GM21515 (cell line): Measurements from ENCODE around the gene ZP3.
"Not testable (repeated sequence)": the region's sequence is repeated elsewhere in the genome, so short reads cannot be mapped to it uniquely, and the experiment has no call there.

ENCODE experiments used
- ATAC-seq: cut with Tn5 transposase; IDR thresholded peaks from one replicate; pipeline ENCODE4 v1.9.1; 2021; ENCODE audit not compliant: unreplicated experiment

Gene ZP3

DNA sequence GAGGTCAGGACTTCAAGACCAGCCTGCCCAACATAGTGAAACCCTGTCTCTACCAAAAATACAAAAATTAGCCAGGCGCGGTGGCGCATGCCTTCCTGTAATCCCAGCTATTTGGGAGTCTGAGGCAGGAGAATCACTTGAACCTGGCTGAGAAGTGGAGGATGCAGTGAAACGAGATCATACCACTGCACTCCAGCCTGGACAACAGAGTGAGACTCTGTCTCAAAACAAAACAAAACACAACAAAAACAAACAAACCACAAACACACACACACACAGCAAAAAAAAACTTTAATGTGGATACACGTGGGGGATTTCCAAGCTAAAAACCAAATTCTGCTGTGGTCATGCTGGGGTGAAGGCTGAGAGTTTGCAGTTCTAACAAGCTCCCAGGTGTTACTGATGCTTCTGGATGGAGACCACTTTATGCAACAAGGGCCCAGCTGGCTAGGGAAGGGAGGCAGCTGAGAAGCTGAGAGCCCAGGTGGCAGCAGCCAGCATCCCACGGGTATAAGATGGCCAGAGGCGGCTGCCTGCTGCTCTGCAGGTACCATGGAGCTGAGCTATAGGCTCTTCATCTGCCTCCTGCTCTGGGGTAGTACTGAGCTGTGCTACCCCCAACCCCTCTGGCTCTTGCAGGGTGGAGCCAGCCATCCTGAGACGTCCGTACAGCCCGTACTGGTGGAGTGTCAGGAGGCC, at the start of gene ZP3:
Gene ZP3, plus strand, starts transcription at position 538 of the 699 bp plus-strand sequence. Its CDS starts 15 bp downstream, at position 553.
- ATAC-seq, result peak; percentile 66

DNA sequence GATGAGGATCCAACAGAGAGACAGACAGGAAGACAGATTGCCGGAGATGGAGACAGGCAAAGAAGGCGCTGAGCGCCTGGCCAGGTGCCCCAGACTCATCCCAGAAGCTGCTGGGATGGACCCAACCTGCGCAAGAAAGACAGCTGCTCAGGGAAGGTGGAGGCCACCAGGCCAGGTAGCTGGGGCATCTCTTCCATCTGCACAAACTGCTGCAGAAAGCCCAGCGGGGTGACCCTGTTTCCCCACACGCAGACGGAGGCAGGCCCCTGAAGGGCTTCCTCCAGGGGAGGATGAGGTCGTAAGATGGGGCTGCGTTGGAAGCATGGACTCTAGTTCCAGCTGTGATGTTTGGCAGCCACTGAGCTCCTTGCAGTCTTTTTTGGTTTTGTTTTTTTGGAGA, 49.5 kb upstream of the ZP3 start:
- no peak for ATAC-seq

DNA sequence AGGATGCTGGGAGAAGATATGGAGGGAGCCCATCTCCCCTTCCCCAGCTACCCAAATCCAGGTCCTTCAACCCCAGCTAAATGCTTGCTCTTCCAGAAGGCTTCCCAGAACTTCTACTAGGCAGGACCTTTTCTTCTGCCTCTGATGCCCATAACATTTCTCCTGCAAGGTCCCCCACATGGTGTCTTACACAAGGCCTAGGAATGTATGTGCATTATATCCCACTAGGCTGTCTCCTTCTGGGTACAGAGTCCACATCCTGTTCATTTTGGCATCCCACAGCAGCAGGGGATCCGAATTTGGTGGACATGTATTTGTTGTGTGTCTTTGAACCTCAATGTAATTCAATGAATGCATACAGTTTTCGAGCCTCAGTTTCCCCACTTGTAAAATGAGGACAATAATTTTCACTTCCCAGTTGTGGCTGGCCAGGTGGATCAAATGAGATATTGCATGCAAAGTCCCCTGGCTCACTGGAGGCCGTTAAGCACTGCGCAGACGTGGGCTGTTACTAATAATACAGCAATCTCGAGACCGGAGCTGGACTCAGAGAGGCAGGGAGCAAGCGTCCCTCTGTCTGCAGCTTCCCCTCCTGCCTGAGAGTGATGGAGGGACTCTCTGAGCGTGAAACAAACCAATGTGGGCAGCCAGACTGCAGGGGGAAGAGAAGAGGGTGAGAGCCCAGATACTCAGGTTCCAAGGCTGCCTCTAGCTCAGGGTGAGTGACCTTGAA, 47.4 kb upstream of the ZP3 start:
- ATAC-seq, result no peak

DNA sequence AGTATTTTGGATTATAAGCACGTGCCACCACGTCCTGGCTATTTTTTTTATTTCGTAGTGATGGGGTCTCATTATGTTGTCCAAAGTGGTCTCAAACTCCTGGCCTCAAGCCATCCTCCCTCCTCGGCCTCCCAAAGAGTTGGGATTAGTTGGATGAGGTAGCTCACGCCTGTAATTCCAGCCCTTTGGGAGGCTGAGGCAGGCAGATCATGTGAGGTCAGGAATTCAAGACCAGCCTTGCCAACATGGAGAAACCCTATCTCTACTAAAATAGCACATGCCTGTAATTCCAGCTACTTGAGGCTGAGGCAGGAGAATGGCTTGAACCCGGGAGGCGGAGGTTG, 44.2 kb upstream of the ZP3 start:
- ATAC-seq, result no peak

DNA sequence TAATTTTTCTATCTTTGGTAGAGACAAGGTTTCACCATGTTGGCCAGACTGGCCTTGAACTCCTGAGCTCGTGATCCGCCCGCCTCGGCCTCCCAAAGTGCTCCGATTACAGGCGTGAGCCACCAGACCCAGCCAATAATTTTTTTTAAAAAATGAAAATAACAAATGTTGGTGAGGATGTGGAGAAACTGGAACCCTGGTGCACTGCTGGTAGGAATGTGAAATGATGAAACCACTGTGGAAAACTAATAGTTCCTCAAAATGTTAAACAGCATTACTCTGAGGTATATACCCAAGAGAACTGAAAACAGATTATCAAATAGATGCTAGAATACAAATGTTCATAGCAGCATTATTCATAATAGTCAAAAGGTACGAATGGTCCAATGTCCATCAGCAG, 42.9 kb upstream of the ZP3 start:
- no peak for ATAC-seq

DNA sequence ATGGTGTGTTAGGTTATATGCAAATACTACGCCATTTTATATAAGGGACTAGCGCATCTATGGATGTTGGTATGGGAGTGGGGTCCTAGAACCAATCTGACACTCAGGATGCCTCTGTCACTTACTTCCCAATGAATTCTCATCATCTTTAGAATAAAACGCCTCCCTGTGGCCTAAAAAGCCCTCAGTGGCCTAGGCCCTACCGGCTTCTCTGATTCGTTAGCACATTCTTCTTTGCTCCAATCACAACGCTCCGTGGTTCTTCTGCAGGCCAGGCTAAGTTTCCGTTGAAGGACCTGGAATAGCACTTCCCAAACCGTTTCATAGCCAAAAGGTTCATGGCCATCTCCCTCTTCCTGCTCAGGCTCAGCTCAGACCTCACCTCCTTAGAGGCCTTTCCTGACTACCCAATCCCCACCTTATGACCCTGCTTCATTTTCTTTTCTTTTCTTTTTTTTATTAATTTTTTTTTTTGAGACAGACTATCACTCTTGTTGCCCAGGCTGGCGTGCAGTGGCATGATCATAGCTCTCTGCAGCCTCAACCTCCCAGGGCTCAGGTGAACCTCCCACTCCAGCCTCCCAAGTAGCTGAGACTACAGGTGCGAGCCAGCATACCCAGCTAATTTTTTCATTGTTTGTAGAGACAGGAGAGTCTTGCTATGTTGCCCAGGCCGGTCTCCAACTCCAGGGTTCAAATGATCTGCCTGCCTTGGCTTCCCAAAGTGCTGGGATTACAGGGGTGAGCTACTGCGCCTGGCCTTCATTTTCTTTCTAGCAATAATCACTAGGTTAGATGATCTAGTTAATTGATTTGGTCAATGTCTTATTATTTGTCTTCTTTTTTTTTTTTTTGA, 41.4 kb upstream of the ZP3 start:
- no peak for ATAC-seq

DNA sequence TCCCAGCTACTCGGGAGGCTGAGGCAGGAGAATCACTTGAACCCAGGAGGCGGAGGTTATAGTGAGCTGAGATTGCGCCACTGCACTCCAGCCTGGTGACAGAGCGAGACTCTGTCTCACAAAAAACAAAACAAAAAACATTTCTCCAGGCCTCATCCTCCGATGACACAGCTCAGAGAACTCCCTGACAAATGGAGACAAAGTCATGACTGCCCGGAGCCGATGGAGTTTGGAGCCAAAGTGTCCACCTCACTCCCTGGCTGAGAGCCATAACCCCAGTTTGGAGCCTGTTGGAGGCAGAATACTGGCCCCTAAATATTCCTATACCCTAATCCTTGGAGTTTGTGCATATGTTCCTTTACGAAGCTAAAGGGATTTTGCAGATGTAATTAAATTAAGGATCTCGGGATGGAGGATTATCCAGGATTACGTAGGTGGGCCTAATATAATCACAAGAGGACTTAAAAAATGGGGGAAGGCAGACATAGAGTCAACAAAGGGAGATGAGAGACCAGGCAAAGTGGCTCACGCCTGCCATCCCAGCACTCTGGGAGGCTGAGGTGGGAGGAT, 38.0 kb upstream of the ZP3 start:
- ATAC-seq, result no peak

DNA sequence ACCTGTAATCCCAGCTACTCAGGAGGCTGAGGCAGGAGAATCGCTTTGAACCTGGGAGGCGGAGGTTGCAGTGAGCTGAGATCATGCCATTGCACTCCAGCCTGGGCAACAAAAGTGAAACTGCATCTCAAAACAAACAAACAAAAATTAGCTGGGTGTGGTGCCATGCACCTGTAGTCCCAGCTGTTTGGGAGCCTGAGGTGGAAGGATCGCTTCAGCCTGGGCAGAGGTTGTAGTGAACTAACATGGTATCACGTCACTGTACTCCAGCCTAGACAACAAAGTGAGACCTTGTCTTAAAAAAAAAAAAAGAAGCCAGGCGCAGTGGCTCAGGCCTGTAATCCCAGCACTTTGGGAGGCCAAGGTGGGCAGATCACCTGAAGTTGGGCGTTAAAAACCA, 37.0 kb upstream of the ZP3 start:
- ATAC-seq, result not testable (repeated sequence)

DNA sequence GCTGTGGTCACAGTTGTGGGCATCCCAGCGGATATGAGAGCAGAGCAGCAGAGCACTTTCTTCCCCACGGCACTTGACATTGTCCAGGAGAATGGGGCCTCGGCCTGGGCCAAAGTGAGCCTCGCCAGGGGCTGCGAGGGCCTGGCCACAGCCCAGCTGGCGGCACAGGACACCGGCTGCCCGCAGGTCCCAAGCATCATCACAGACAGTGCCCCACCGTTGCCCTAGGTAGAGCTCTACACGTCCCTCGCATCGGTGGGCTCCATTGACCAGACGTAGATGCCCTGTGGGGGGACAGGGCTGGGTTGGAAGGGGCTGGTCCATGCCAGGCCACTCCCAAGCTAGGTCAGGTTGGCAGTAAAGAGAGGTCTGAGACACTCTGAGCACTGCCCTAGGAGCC, 34.7 kb upstream of the ZP3 start:
- ATAC-seq, result no peak

DNA sequence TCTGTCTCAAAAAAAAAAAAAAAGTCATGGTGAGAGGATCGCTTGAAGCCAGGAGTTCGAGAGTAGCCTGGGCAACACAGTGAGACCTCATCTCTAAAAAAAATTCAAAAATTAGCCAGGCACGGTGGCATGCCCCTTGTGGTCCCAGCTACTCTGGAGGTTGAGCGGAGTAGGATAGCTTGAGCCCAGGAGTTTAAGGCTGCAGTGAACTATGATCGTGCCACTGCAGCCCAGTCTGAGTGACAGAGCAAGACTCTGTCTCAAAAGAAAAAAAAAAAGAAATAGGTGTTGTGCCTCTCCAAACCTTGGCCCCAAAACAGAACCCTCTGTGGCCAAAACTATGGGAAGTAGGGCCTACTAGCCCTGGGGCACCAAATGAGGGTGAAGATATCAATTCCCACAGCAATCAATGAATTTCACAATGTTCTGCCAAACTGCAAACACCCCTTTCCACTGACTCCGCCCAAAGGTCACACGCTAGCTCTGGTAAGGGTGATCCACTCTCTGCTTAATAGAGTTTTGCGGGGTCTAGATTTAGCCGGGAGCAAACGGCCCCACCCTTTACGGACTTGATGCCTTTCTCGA, 32.1 kb upstream of the ZP3 start:
- ATAC-seq, result no peak

DNA sequence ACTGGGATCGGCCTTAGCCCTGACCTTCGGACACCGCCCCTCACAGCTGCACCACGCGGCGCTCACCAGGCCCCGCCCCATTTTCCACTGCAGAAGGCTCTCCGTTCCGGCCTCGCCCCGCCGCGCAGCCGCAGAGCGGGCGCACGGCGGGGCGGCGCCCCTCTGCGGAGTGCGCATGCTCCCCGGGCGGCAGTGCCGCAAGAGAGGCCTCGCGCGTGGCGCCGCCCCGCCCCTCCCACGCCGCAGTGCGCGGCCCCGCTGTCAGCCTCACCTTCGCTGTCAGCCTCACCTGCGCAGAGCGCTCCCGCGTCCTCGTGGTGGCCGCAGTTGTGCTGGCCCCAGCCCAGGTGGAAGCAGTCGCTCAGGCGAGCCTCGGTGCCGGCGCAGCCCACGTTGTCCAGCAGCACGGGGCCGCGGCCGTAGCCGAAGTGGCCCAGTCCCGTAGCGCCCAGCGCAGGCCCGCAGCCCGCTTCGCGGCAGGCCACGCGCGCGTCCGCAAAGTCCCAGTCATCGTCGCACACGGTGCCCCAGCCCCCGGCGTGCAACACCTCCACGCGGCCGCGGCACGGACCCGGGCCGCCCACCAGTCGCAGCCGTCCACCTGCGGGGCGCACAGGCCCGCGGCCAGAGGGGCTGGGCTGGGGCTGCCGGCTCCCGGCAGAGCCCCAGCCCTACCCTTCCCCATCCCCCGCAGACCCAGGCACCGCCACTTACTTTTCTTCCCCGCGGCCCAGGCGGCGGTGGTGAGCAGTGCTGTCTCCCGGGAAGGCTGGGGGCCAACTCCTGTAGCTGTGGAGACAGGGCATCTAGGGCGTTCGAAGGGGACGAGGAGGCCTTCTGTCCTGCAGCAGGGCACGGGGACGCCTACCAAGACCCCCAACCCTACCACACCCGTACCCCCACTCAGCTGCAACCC, 31.4 kb upstream of the ZP3 start:
- ATAC-seq, result peak; percentile 80

DNA sequence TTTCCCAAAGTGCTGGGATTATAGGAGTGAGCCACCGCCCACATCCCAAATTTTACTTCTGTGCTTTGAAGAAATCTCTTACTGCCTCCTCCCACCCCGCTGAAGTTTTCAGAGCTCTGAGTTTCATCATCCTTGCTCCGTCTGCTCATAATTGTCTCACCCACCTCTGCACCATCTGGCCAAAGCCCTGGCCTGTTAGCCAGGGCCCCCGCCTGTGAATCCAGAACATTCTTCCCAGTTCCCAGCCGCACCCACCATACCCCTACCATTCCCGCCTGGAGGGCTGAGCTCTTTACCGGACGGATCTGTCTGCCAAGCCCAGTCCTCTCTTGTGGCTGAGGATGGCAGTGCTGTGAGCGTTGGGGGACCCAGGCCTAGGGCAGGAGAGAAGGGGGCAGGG, 29.8 kb upstream of the ZP3 start:
- ATAC-seq, result no peak

DNA sequence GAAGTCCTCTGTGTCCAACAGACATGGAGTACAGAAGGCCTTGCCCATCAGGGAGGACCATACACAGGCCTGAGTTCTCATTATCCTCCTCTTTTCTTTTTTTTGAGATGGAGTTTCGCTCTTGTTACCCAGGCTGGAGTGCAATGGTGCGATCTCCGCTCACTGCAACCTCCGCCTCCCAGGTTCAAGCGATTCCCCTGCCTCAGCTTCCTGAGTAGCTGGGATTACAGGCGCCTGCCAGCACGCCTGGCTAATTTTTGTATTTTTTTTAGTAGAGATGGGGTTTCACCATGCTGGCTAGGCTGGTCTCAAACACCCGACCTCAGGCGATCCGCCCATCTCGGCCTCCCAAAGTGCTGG, 29.2 kb upstream of the ZP3 start:
- ATAC-seq, result not testable (repeated sequence)

DNA sequence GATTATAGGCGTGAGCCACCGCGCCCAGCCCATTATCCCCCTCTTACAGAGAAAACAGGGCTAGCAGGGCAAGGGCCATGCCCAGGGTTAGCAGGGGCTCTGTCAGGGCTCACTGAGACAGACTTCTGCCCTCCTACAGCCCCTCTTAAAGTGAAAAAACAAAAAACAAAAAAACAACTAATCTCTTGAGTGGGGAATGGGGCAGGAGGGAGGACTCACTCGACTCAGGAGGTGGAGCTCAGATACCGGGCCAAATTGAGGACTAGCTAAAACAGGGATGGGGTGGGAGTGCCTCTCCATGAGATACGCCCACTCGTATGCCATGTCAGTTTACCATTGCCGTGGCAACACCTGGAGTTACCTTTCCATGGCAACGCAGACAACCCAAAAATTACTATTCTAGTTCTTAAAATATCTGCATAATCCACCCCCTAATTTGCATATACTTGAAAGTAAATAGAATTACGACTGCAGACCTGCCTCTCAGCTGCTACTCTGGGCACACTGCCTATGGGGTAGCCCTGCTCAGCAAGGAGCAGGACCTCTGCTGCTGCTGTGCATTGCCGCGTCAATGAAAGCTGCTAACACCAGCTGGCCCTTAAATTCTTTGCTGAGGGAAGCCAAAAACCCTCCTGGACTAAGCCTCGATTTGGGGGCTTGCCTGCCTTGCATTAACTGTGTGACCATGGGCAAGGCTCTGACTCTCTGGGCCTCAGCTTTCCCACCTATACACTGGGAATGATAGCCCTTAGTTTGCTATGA, 28.6 kb upstream of the ZP3 start:
- no peak for ATAC-seq

DNA sequence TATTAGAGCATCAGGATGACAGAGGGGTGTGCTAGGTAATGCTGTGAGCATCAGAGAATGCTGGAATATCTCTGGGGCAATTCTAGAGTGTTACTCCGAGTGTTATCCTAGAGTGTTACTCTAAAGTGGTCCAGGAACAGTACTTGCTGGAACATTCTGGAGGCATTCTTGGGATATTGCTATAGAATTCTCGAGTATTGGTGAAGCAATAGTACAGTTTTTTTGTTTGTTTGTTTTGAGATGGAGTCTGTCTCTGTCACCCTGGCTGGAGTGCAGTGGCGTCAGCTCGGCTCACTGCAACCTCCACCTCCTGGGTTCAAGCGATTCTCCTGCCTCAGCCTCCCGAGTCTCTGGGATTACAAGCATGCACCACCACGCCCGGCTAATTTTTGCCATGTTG, 27.9 kb upstream of the ZP3 start:
- no peak for ATAC-seq

DNA sequence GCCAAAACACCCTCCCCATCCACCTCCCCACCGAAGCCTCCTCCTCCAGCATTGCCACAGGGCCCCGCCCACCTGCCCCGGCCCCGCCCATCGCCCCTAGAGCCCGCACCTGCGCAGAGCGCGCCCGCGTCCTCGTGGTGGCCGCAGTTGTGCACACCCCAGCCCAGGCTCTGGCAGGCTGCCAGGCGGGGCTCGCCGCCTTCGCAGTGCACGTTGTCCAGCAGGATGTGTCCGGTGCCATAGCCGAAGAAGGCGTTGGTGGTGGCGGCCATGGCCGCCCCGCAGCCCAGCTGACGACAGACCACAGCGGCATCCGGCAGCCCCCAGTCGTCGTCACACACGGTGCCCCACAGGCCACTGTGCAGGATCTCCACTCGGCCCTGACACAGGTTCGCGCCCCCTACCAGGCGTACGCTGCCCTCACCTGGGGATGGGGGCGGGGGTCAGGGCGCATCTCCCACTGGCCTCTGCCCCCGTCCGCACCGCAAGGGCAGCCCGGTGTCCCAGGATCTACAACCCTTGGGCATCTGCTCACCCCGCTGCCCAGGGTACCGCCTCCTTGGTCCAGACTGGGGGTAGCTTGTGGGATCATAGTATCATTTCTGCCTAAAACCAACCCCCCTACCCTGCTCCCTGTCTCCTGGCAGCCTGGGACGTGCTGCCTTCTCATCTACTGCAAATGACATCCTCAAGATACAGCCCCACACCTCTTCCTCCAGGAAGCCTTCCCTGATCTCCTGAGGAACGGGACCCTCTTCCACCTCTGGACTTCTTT, 27.2 kb upstream of the ZP3 start:
- peak; percentile 32 for ATAC-seq

DNA sequence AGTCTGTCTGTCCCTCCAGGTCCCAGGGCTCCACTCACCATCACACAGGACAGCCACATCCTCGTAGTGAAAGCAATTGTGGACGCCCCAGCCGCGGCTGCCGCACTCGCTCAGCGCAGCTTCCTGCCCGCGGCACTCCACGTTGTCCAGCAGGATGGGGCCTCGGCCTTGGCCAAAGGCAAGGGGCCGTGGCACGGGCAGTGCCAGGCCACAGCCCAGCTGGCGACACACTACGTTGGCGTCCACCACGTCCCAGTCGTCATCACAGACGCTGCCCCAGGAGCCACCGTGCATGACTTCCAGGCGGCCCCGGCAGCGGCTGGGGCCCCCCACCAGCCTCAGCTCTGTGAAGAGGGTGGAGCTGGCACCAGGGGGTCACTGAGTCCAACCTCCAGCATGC, 24.5 kb upstream of the ZP3 start:
- ATAC-seq, result no peak

DNA sequence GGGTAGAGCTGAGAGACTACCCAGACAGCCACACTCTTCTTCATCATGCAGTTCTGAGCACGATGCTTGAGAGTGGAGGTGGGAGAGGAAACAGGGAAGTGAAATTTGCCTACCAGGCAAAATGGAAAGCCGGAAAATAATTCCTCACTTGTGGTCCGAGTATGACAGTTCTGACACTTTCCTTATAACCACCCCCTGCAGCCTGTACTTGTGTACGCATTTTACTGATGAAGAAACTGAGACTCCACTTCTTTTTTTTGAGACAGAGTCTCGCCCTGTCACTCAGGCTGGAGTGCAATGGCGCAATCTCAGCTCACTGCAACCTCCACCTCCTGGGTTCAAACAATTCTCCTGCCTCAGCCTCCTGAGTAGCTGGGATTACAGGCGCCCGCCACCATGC, 21.7 kb upstream of the ZP3 start:
- not testable (repeated sequence) for ATAC-seq
